Stimulated activated naive CD4-positive, alpha-beta T cell treated with Interleukin-2 at 50 U/mL for 16 hours (primary cell): ENCODE data around the gene FNDC11.
"Not testable (repeated sequence)": the region's sequence is repeated elsewhere in the genome, so short reads cannot be mapped to it uniquely, and the experiment has no call there.

Source experiments
- DNase-seq: peaks from one replicate; lab custom pipeline; 2025; lab: John Stamatoyannopoulos, UW

The FNDC11 gene

GRCh38 chr20:63554361-63555278 is 661 bp downstream of the FNDC11 start:
- DNase-seq: no peak

DNA sequence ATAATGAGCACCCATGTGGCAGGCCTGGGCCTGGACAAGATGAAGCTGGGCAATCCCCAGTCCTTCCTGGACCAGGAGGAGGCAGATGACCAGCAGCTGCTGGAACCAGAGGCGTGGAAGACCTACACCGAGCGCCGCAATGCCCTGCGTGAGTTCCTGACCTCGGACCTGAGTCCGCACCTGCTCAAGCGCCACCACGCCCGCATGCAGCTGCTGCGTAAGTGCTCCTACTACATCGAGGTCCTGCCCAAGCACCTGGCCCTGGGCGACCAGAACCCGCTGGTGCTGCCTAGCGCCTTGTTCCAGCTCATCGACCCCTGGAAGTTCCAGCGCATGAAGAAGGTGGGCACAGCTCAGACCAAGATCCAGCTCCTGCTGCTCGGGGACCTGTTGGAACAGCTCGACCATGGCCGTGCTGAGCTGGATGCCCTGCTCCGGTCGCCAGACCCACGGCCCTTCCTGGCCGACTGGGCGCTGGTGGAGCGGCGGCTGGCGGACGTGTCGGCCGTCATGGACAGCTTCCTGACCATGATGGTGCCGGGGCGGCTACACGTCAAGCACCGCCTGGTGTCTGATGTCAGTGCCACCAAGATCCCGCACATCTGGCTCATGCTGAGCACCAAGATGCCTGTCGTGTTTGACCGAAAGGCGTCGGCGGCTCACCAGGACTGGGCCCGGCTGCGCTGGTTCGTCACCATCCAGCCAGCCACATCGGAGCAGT is 1.9 kb downstream of the FNDC11 start:
- DNase-seq: no peak

GRCh38 chr20:63556873-63557478 is 3.0 kb downstream of the FNDC11 start:
- no peak for DNase-seq

GRCh38 chr20:63557481-63557891 is 3.5 kb downstream of the FNDC11 start:
- no peak for DNase-seq

GRCh38 chr20:63558804-63559484 is 5.0 kb downstream of the FNDC11 start:
- no peak for DNase-seq

DNA sequence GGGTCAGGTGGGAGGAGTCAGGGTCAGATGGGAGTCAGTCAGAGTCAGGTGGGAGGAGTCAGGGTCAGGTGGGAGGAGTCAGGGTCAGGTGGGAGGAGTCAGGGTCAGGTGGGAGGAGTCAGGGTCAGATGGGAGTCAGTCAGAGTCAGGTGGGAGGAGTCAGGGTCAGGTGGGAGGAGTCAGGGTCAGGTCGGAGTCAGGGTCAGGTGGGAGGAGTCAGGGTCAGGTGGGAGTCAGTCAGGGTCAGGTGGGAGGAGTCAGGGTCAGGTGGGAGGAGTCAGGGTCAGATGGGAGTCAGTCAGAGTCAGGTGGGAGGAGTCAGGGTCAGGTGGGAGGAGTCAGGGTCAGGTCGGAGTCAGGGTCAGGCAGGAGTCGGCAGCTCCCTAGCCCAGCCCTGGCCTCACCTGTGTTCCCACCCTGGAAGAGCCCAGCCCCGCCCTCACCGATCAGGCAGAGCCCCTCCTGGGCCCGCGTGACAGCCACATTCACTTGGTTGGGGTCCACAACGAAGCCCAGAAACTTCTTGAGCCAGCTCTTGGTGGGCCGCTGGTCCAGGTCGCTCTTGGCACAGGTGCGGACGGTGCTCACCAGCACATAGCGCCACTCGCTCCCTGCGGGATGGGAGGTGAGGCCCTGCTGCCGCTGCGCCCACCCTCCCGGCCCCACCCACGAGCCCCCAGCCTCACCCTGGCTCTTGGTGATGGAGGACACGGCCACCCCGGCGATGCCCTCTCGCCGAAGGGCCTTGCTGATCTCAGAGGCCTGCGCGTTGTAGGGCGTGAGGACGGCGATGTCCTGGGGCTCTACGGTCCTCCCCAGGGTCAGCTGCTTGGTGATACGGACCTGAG is 5.8 kb downstream of the FNDC11 start:
- not testable (repeated sequence) for DNase-seq

DNA sequence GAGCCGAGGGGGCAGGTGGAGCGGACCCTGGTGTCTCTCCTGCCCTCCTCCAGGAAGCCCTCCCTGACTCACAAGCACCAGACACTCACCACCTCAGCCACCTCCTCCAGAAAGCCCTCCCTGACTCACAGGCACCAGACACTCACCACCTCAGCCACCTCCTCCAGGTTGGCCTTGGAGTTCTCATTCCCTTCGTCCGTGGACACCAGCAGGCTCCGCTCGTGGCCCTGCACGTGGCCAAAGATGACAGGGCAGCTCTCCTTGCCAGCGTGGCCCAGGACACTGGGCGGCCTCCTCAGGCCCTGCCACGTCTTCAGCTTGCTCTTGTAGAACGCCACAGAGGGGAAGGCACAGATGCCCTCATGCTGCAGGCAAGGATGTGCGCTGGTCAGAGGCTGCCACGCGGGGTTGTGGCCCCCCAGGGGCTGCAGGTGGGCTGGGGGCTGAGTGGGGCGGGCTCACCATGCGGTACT is 6.4 kb downstream of the FNDC11 start:
- DNase-seq: no peak

DNA sequence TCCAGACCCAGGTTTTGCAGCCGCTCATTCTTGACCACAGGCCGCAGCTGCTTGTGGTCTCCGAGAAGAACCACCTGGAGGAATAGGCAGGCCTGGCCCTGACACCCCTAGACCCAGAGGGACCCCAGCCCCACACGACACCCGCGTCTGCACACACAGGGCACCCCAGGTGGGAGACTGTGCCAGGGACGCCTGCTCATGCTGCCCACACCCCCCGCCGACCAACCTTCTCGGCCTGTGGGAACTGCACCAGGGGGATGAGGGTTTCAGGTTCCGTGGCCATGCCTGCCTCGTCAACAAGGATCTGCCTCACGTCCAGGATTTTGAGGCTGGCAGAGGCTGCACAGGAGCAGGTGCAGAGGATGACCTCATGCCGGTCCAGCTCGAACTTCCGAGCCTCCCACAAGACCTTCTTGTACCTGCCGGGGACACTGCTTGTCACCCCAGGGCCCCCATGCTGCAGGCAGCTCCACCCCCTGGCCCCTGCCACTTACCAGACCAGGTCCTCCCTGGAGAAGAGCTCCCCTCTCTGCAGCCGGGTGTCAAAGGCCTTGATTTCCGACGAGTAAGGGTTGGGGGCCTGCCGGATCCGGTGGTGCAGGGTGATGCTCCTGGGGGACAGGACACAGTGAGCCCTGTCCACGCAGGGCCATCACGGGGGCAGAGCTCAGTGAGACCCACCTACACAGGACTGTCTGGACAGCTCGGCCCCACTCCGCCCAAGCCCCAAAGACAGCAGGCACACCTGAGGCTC is 7.1 kb downstream of the FNDC11 start:
- no peak for DNase-seq

DNA sequence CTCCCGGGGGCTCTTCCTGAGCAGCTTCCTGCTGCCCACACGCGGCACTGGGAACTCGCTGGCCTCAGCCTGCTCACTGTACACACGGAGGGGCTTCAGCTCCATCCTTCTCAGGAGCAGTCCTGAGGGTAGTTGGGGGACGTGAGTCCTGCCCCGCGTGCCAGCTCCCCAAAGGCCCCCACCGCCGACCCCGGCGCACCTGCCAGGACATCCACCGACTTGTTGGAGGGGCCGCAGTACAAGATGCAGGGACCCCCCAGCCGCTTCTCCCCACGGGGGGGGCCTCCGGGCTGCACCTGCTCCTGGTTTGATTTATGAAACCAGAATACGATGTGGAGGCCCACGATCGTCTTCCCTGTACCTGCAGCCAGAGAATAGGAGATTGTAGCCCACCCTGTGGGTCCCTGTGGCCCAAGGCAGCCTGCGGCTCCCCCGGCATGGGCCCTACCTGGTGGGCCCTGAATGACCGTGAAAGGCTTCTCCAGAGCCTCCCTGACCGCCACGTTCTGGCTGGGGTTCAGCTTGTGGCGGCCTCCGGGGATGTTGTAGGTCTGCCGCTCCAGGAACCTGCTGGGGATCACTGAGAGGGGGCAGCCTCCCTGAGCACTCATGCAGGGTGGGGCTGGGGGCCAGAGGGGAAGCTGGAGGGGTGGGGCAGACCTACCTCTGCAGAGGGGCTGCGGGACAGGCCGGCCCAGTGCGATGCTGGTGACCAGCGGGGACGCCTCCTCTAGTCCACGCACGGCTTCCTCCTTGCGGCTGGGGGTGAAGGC is 7.9 kb downstream of the FNDC11 start:
- no peak for DNase-seq

DNA sequence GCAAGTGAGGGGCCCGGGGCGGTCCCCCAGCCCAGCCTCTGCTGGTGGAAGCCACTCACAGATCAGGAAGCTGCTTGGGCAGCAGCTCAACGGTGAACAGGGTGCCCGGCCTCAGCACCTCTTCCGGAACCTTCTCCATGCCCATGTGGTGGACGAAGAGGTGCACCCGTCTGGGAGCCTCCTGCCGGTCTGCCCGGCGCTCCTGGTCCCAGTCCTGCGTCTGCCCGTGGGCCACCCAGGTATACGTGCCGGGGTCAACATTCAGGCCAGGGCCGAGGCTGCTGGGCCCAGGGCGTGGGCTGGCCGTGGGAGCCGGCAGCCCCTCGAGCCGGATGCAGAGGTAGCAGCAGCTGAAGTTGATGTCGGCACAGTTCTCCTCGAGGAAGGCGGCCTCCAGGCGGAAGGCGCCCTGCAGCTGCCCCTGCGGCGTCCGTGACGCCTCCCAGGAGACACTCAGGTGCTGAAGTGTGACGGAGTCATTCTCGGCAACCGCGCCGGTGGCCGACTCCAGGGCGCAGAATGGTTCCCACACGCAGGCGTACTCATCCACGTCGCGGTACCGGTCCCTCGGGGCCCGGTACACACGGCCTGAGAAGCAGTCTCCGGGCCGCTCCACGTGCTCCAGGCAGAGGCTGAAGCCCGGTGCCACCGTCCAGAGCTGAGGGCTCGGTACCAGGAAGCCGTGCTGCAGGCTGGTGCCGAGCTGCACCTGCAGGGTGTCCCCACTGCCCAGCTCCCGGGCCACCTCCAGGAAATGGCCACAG is 8.7 kb downstream of the FNDC11 start:
- DNase-seq: no peak

DNA sequence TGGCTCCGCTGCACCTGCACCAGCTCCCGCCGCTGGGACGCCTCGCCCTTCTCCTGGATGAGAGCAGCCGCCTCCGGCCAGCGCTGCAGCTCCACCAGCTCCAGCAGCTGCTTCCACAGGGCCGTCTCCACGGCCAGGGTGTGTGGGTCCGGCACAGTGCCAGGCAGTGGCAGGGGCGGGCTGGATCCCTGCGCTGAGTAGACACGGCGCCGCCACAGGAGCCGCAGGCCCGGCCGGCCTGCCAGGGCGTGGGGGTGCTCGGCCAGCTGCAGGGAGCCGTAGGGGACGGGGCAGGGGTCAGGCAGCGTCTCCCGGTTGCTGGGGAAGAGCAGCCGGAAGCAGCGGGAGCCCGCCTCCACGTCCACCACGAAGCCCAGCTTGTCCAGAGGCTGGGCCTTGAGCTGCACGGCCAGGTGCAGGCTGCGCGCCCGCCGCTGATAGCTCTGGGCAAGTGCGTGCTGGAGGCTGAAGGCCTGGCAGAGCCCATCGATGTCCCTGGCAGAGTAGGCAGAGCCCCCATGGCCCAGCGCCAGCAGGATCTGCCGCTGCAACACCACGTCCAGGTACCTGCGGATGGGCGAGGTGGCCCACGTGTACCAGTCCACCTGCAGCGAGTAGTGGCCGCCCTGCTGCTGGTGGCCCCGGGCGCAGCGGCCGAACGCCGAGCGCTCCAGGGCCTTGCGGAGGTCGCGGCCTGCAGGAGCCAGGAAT is 9.4 kb downstream of the FNDC11 start:
- DNase-seq: no peak

DNA sequence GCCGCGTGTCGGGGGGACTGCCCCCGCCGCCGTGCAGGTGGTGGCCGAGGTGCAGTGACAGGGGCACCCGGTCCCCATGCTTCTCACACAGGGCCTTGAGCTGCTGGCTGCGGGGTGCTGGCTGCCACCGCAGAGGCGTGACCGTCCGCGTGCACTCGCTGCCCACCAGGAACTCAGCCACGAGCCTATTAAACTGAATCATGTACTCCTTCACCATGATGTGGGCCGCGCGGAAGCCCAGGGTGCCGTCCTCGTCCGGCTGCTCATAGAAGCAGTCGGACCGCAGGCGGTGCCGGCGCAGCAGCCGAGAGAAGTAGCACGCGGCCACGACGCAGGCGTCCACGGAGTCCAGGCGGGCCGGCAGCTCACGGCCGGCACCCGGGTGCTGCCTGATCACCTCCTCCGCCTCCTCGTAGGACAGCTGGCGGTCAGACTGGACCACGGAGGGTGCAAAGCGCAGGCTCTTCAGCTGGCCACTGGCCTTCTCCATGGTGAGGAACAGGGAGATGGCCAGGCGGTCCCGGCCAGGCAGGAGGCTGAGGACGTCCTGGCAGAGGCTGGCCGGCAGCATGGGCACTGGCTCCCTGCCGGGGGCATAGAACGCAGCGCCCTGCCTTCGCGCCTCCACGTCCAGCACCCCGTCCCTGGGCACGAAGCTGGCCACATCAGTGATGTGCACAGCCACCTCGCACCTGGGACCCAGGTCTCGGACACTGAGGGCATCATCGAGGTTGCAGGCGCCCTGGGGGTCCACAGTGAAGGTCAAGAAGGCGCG is 10.3 kb downstream of the FNDC11 start:
- no peak for DNase-seq

GRCh38 chr20:63565021-63565698 is 11.2 kb downstream of the FNDC11 start:
- DNase-seq: no peak

DNA sequence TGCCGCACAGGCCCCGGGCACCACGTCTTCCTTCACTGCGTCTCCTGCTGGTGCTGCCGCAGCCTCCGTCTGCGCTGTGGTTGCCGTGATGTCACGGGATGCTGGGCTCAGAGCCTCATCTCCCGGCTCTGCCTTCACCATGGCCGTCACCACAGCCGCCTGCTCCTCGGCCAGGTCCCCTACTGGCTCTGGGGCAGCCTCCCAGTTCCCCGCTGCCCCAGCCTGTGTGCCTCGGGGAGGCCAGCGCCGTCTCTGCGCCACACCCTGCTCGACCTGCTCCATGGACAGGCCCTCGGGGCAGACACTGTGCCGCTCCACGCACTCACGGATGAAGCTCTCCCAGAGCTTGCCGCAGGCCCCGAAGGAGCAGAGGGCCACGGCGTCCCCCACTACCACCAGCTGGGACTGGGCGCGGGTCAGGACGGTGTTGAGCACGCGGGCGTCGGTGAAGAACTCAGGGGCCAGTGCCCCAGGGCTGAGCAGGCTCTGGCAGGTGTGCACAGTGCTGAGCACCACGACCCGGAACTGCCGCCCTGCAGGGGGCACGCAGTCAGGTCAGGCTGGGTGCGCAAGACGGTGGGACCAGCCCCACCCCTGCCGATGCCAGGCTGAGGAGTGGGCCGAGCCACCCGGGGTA is 11.9 kb downstream of the FNDC11 start:
- no peak for DNase-seq

- DNase-seq: no peak
These were observed 12.6 kb downstream of the FNDC11 start for GRCh38 chr20:63566395-63567135.

GRCh38 chr20:63567136-63567385 is 13.1 kb downstream of the FNDC11 start:
- no peak for DNase-seq
